GM18867 (cell line): ENCODE results near the gene PPARG.
A peak's percentile ranks its signal among the peaks of the same experiment; 100 is the strongest.
"Not testable (repeated sequence)": the region's sequence is repeated elsewhere in the genome, so short reads cannot be mapped to it uniquely, and the experiment has no call there.

Experiments
- ATAC-seq: cut with Tn5 transposase; IDR thresholded peaks from one replicate; pipeline ENCODE4 v1.9.1; 2021; ENCODE audit warnings: mild to moderate bottlenecking, moderate library complexity; ENCODE audit not compliant: unreplicated experiment

The PPARG gene

DNA sequence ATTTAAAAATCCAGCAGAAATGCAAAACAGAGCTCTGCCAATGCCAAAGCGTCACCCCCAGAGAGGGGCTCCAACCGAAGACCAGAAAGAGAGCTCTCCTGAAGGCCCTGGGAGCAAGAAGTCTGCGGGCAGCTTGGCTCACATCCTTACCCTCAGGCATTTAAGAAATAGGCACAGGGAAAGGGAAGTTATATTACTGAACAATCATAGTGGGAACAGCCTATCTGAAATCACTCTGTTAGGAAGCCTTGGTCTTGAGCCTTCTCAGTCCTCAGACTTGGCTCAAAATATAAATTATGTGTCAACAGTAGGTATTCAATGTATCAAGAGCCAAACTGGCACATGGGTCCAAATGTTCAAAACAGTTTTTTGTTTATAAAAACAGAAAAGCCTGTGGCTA is 10.3 kb upstream of the PPARG start:
- no peak for ATAC-seq

DNA sequence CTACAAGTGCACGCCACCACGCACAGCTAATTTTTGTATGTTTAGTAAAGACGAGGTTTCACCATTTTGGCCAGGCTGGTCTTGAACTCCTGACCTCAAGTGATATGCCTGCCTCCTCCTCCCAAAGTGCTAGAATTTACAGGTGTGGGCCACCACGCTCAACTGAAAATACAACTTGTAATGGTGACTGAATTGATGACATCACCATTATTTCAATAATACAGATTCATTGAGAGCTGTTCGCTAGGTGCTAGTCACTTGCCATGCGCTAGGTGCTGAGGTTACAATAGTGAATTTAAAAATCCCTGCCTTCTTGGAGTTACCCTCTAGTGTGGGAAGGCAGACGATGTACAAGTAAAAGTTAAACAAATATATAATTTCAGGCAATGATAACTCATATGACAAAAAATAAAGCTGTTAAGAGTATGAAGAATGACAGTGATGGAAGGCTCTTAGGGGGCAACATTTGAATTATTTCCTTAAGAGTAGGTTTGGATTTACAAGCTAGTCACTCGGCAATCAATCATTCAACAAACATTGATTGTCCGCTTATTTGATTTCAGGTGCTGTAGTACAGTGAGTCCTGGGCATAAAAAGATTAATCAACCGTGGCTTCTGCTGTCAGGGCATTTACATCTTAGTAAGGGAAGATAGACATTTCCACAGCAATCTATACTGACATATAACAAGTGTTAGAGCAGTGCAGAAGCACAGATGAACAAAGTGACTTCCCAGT is 9.1 kb upstream of the PPARG start:
- ATAC-seq, result no peak

DNA sequence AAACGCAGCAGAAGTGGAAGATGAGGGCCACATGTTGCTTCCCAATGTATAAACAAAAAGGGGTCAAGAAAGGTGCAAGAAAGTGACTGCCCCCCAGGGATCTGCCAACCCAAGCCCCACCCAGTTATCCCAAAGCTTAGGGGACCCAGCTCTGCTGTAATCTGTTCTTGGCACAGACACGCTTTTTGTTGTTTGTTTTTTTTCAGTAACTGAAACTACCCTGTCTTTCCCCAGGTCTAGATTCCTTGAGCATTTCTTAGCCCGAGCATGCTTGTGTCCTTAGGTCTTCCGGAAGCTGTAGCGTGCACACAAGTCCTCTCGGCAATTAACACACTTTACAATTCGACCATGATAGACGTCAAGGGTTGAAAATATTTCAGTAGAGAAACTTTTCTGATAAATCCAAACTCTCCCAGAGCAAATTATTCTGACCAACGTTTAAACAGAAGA is 8.5 kb upstream of the PPARG start:
- no peak for ATAC-seq

DNA sequence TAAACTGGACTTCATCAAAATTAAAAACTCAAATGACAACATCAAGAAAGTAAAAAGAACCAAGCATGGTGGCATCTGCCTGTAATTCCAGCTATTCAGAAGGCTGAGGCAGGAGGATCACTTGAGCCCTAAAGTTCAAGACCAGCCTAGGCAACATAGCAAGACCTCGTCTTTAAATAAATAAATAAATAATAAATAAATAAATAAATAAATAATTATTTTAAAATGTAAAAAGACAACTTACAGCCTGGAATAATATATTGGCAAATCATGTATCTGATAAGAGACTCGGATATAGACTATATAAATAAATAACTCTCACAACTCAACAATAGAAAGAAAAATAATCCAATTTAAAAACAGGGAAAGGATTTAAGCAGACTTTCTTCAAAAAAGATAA is 4.3 kb upstream of the PPARG start:
- no peak for ATAC-seq

DNA sequence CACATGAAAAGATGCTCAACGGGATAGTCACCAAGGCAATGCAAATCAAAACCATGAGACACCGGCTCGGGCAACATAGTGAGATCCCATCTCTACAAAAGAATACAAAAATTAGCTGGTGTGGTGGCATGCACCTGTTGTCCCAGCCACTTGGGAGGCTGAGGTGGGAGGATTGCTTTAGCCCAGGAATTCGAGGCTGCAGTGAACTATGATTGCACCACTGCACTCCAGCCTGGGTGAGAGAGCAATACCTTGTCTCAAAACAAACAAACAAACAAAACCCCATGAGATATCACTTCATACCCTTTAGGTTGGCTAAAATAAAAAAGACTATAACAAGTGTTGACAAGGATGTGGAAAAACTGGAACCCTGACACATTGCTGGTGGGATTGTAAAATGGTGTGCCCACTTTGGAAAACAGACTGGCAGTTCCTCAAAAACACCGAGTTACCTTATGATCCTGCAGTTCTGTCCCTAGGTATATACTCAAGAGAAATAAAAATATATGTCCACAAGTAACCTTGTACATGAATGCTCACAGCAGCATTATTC is 3.8 kb upstream of the PPARG start:
- no peak for ATAC-seq

DNA sequence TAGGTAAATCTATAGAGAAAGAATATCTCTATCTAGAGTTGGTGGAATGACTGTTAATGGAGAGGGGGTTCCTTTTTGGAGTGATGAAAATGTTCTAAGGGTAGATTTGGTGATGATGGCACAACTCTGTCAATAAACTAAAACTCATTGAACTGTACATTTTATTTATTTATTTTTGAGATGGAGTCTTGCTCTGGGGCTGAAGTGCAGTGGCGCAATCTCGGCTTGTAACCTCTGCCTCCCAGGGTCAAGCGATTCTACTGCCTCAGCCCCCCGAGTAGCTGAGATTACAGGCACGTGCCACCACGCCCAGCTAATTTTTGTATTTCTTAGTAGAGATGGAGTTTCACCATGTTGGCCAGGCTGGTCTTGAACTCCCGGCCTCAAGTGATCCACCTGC is 3.1 kb upstream of the PPARG start:
- ATAC-seq, result not testable (repeated sequence)

DNA sequence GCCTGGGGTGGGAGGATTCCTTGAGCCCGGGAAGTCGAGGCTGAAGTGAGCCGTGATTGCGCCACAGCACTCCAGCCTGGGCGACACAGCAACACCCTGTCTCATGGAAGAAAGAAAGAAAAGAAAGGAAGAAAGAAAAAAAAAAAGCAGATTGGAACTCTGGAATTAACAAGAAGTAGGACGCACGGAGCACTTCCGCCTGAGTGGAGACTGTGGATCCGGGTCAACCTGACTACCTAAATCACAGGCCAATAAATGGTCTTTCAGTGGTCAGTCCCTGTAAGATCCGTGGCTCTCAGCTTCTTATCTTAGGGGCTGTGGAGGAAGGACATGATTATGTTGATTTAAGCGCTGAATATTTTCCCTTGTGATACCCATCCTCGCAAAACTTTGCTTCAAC is 2.4 kb upstream of the PPARG start:
- ATAC-seq, result no peak

DNA sequence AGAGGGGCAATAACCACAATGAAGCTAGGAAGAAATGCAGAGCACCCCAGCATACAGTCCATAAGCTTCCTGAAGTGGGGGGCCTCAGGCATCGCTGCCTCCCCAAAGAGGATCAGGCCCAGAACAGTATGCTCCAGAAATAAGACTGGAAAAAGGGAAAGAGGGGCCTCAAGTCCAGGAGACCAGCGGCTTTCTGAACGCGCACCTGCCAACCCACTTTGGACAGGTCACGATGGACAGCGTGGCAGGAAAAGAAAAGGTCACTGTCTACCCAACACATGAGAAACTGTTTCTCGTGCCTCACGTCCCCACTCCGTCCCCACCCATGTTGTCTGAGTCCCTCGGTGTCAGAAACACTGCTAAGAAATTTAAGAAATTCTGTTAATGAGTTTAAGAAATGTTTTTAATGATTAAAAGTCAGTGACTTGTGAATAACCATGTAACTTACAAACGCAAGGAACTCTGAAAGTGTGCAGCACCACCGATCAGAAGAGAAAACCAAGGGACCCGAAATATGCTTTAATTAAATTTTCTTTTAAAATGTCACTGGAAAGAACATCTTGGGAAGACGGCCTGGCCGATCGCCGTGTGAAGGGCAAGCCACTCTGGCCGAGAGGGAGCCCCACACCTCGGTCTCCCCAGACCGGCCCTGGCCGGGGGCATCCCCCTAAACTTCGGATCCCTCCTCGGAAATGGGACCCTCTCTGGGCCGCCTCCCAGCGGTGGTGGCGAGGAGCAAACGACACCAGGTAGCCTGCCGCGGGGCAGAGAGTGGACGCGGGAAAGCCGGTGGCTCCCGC is 1.7 kb upstream of the PPARG start:
- ATAC-seq, result peak; percentile 31

DNA sequence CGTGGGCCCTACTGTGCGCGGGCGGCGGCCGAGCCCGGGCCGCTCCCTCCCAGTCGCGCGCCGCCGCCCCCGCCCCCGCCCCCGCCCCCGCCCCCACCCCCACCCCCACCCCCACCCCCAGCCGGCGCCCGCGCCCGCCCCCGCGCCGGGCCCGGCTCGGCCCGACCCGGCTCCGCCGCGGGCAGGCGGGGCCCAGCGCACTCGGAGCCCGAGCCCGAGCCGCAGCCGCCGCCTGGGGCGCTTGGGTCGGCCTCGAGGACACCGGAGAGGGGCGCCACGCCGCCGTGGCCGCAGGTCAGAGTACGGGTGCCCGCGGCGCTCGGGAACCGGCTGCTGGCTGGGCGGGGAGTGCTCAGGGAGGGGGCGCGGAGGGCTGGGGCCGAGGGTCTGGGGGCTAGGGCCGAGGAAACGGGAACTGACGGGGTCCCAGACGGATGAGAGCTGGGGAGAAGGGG is 1.1 kb upstream of the PPARG start:
- peak; percentile 34 for ATAC-seq

DNA sequence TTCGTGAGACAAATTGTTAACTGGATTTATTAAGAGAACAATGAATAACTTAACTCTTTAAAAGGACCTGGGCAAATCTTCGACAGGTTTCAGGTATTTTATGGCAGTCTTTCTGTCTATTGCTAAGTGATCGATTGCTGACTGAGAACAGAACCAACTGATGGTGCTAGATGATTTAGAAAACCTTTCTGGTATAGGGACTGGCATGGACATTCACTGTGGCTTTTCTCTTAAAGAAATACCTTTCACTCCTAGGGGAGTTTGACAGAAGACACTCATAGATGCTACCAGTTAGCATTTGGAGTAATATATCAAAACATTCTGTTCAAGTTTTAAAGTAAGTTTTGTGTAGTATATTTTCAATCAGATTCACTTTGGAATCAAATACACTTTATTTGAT is 654 bp downstream of the PPARG start:
- ATAC-seq, result no peak

DNA sequence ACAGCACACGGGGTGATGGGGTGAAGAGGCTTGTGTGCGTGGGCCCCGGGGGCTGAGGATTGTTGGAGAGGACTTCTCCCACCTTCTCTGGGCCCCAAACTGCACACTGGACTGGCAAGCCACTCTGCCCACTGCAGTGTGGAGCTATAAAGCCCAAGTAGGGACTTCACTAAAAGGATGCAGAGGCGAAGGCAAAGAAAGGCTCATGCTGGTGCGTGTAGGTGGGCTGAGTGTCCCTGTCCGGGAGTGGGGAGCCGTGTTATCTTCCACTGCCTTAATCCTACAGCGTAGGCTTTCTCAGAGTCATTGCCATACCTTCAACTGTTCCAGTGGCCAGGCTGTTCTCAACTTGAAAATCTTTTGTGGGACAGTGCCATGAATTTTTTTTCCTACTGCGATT is 3.9 kb downstream of the PPARG start:
- no peak for ATAC-seq

DNA sequence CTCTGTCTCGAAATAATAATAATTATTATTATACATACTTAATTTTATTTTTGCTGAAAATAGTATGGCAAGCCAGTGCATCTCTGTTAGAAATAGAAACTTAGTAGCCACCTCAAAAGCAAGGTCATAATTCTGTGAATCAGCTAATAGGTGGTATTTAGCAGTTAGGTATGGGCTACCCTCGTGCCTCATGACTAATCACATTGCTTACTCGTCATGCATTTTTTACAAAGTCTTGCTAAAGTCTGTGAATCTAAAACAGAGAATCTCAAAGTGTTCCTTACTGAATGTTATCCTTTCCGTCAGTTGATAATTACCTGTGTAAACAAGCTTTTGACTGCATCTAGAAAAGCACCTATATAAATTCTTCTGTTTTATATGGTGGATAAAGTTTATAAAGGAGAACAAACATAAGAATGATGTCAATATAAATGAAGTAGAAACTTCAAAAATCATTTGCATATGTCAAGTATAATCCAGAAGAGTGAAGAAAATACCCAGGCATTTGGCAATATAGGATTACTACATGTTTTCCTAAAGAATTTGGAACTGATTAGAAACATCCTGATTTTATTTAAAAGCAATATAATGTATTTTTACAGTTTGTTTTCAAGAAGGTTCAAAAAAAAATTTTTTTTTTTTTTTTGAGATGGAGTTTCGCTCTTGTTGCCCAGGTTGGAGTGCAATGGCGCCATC is 6.2 kb downstream of the PPARG start:
- no peak for ATAC-seq

DNA sequence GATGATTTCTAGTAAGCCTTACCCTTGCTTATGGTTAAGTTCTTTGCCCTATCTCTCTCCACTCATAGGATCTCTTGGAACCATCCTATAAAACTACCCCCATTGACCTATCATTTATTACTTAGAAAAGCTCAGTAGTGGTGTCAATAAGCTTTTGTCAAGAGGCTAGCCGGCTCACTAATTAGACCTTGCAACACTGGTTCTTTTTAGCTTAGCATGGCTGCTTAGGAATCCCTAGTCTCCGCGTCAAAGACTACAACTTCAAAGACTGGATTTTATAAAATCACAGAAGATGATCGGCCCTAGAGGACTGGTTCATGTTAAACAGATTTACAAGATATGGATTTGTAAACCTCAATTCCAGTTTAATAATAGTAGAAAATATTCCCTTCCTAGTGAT is 7.6 kb downstream of the PPARG start:
- ATAC-seq, result no peak

DNA sequence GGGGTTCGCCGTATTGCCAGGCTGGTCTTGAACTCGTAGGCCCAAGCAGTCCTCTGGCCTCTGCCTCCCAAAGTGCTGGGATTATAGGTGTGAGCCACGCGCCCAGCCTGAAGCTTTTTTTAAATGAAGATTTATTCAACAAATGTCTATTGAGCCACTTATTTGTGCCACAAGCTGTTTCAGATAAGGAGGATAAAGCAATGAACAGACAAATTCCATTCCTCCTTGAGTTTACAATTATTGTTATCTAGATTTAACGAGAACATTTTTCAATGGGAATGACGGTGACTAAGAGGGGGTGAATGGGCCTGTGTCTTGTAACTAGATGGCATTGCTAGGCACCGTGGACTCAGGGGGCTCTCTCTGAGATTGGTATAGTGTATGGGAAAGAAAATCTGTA is 10.2 kb downstream of the PPARG start:
- no peak for ATAC-seq

DNA sequence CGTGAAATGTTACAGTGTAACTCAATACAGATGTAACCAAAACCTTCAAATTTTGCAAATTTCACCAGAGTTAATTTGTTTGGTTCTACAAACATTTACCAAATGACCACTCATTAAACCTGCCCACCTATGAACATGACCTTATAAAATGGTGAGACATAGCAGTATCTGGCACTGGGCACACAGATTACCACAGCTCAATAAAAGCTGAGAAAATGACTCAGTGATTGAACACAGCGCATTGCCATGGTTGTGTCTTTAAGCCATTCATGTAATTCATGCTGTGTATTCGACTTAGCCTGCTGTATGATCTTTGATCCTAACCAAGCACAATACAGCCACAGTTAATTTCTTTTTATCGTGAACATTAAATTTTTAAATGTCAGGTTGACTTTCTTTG is 11.3 kb downstream of the PPARG start:
- ATAC-seq, result no peak

DNA sequence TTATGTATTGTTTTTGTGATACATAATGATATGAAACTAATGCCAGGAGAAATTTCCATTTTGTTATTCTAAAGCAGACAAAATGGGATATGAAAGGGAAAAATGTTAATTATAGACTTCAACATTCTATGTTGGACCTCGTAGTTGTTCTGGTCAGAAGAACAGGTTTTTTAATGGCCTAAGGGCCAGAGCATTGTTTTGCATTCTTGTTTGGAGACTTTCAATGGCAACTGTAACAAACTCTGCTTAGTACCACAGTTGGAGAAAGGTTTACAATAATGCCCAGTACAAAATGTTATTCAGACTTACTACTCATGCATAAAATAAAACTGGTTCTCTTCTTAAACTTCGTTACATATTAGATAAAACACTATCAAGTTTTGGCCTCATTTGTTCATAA is 12.2 kb downstream of the PPARG start:
- ATAC-seq, result no peak

DNA sequence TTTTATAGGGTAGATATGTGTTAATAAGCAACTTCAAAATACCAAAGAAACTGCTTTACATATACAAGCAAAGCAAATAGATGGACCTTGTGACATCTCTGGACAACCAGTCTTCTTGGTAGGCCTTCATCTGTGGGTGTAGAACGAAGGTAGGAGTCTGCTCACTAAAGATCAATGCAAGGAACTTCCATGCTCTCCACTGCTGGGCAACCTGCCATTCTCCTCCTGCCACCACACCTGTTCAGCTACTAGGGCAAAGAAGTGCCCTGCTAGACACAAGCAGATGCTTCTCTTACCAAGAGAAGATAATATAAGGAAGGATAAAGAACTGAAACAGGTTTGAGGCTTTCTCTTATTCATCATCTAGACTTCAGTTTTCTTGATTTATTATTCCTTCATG is 12.6 kb downstream of the PPARG start:
- no peak for ATAC-seq

DNA sequence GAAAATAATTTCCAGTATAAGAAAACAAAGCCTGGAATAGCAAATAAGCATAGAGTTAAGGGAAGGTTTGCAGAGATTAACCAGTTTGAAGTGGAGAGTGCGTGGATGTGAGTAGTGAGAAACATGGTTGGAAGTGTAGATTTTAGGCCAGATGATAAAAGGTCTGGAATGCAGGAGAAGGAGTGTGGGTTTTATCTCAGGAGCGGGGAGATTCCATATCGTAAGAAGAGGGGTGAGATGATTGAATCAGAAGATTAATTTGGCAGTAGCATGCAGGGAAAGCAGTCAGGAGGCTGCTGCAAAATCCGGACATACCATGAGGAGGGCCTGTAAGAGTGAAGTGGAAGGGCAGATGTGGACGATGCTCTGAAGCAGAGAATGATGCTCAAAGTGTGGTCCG is 13.7 kb downstream of the PPARG start:
- ATAC-seq, result no peak

DNA sequence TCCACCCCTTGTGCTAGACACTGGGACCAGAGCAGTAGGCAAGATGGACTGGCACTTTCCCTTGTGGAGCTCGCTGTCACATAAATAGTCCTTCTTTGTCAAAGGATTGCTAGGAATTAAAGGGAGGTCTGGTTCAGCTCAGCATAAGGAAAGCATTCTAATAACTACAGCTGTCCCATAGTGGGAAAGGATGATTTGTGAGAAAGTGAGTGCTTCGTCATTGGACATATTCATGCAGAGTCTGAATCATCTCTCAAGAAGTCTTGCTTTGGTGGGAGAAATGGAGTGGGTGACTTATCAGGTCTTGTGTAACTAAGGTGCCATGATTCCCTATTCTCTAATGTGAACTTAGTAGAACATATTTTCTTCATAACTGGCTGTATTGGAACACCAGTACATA is 14.7 kb downstream of the PPARG start:
- no peak for ATAC-seq

DNA sequence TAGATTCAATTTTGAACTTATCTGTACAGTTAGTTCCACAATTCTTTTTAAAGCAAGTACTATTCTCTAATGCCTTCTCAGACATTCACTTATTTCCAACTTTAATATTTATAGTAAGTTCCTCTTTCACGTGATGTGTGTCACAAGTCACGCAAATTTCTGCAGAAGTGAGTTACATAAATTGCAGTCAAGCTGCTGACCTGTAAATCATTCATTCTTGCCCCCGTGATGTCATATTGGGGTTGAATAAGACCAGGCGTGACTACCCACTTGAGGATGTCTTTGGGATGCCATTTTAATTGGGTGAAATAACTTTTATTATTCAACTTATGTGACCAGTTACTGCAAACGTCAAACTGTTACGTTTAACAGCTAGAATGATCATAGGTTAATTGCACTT is 15.1 kb downstream of the PPARG start:
- no peak for ATAC-seq

DNA sequence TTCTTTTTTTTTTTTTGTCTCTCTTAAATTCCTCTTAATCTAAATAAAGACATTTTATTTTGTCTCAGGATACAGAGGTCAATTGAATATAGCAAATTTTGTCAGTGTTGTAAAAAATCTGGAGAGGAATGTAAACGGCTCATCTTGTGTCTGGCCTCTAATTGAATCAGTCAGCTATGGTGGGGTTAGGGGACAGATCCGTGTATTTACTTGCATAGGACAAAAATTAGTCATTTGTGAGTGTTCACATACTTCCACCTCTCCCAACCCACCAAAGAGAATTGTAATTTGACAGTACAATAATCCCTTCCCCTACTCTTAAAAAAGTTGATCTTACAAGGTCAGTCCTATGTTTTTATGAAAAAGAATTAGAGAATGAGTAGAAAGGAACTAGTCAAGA is 18.3 kb downstream of the PPARG start:
- ATAC-seq, result no peak

DNA sequence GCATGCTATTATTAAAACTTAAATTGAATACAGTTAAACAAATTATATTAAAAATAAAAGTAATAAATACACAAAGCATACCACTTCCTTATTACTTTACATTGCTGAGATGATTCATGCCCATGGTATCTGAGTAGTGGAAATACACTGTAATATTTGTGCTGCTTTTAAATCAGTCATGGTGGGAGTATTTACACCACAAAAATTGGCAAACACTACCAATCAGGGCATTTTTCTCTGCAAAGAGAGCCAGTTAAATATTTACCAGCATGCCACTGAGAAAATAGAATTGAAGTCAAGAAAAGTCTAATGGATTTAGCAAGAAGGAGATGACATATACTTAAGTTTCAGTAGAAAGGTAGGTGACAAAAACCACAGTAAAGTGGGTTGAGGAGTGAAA is 19.6 kb downstream of the PPARG start:
- no peak for ATAC-seq
